Ammon's horn (tissue), 1 donor: ENCODE measurements around the gene SLC25A21.
"Not testable (repeated sequence)": the region's sequence is repeated elsewhere in the genome, so short reads cannot be mapped to it uniquely, and the experiment has no call there.

Source experiments
- DNase-seq: peaks from one replicate; pipeline ENCODE4 v3.0.0-alpha.2; 2016; ENCODE audit warnings: low spot score

Gene SLC25A21

DNA sequence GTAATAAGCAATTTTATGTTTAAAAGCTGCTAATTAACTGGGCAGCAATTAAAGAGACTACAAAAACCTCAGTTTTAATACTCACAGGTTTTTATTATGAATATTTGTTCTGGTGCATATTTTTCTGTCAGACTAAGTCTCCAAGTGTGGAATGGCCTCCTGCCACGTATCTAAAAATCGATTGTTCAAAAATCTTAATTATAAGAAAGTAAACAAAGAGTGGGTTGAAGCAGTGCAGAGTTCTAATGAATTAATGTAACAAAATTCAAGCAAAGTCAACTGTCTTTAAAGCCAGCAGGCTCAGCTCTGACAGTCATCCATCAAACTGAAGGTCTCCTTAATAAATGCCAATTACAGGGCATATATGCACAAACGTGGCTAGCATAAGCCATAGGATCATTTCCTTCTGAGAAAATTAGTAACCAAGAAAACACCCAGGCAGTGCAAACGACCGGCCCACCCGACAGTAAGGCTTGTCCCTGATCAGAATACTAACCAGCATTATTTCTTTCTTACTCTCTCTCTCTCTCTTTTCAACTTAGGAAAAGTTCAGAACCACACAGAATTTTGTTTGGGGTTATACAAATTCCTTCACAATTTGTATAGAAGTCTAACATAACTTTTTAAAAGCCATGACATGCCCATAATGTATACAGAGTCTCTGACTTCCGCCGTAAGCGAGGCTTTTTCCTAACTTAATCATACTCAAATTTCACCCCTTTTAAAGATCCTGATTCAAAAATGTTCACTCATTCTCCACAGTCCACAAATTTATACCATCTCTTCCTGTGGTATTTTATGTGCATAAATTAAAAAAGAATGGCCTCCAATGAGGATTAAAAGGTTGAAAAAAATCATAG lies 83.8 kb downstream of the SLC25A21 start:
- no peak for DNase-seq

DNA sequence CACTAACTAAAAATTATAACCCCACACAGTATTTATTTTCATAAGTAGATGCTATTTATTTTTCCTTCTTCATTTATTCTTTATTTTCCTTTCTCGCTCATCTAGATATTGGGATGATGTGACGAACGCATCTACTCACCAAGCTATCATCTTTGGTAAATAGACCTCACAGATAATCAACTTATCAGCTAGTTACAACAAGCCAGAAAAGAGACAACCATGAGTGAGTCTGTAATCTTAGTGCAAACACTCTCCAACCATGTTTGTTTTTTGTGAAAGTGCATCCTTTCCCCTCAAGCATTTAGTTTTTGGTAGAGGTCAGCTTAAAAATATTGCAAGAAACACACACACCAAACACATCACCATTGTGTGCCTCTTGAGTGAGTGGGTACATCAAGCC lies 84.9 kb downstream of the SLC25A21 start:
- no peak for DNase-seq

DNA sequence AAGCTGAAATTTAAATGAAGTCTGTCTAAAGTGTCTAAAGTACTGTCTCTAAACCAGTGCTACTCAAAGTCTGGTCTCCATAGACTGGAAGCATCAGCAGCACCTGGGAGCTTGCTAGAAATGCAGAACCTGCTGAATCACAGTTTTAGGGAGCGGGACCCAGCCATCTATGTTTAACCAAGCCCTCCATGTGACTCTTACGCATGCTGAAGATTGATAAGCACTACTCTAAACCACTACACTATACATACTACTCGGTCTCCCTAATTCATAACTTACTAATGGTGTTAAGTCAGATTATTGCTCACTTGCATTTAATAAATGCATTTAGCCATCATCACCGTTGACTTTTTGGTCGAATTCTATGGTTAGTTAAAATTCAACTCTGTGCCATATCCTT lies 88.8 kb downstream of the SLC25A21 start:
- no peak for DNase-seq

DNA sequence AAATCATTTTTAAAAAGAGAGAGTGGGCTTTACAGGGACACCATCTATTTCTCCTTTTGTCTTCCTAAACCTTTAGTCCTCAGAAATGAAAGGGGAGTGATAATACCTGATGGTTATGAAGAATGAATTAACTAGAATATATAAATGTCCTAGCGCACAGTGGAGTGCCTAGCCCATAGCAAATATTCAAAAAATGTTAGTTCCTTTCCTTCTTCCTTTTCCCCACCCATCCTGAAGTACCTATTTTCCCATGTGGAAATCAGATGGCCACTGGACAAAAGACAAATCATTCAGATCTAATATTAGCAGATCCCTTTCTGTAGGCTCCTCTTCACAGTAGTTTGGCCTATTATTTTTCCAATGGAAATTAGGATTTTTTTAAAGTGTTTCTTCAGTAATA lies 90.0 kb downstream of the SLC25A21 start:
- DNase-seq: no peak

DNA sequence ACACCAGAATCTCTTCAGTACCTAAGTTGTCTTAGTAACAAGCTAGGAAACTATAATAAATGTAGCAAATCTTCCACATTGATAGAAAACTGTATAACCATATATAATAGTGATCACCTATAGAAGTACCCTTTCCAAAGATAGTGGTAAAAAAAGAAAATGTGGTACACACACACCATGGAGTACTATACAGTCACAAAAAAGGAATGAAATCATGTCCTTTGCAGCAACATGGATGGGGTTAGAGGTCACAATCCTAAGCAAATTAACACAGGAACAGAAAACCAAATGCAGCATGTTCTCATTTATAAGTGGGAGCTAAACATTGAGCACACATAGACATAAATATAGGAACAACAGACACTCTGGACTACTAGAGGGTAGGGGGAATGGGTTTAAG lies 90.5 kb downstream of the SLC25A21 start:
- no peak for DNase-seq

GRCh38 chr14:37081218-37081617 lies 91.2 kb downstream of the SLC25A21 start:
- DNase-seq: no peak

GRCh38 chr14:37078131-37078530 lies 94.3 kb downstream of the SLC25A21 start:
- no peak for DNase-seq

- not testable (repeated sequence) for DNase-seq
Observed at GRCh38 chr14:37074320-37074719, 98.1 kb downstream of the SLC25A21 start.

DNA sequence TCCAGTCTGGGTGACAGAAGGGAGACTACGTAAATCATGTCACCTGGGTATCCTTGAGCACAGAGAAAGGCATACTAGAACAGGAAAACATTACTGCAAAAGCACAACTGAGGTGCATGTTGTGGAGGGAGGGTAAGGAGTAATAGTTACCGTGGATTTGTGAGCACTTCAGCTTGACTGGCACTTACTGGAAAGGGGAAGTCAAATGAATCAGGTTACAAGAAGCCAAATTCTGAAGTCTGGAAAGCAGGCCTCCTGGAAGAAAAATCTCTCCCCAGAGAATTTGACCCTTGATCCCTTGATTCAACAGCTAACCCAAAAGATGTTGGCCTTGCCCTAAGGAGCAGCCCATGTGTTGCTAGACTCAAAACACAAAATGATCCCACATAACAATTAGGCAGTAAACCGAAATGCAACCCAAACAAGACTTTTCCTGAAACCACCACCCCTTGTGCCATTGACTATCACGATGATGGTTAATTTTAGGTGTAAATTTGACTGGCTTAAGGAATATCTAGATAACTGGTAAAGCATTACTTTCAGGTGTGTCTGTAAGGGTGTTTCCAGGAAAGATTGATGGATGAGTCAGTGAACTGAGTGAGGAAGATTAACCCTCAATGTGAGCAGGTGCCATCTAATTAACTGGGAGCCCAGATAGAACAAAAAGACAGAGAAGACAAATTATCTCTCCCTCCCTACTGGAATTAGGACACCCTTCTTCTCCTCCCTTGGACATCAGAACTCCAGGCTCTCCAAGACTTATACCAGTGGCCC lies 108.8 kb downstream of the SLC25A21 start:
- no peak for DNase-seq

DNA sequence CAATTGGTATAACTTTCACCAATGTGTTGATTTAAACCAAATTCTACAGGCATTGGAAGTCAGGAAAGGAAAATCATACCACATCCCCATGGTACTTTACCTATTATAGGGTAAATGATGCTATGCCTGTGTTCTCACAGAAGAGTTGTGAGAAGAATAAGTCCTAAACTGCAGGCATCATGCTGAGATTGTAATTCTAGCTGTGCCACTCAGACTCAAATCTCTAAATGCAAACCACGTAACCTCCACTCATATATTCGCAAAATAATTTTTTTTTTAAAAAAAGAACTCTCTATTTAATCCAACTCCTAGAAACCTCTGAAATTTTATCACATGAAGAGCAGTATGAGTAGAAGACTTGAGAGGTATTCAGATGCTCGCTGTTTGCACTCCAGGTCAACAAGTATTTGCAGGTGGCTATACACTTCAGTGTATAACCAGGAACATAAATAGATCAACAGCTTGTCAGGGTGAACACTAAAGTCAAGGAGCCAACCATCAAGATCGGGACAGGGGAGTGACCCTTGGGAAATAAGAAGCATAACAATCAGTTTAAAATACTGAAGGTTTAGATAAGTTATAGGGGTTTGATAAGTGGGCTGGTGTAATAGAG lies 110.1 kb downstream of the SLC25A21 start:
- DNase-seq: no peak

GRCh38 chr14:37061697-37062096 lies 110.7 kb downstream of the SLC25A21 start:
- DNase-seq: no peak

DNA sequence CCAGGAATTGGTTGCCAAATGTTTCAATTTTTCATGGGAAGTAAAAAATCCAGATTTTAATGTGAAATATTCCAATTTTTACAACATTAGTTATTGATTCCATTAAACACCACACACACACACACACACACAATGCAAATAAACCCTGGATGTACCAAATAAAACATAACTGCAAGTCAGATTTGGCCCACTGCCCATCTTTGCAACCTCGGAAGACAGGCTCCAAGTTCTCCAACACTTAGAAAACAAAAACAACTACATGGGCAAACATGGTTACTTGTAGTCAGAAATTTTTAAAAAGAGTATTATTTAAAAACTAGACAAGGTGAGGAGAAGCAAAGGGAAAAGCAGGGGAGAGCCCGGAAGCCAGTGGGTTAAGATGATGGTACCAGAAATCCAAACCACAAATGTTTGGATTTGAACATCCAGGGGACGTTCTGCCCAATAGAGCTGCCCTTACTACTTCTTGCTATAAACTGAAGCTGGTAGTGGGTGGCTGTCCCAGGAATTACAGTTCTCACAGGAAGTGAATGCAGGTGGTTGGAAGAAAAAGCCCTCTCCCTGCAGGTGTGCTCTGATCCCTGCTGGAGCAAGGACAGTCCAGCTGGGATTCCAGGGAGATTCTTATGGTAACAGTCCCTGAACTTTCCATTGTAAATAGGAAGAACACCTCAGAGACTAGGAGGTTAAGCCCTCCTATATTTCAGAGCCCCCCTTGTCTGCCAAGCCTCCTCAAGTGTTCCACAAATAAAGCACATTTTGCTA lies 111.7 kb downstream of the SLC25A21 start:
- DNase-seq: no peak

GRCh38 chr14:37057776-37058175 lies 114.6 kb downstream of the SLC25A21 start:
- no peak for DNase-seq

GRCh38 chr14:37056473-37056872 lies 115.9 kb downstream of the SLC25A21 start:
- DNase-seq: no peak

- DNase-seq: no peak
Observed at GRCh38 chr14:37054869-37055268, 117.5 kb downstream of the SLC25A21 start.

DNA sequence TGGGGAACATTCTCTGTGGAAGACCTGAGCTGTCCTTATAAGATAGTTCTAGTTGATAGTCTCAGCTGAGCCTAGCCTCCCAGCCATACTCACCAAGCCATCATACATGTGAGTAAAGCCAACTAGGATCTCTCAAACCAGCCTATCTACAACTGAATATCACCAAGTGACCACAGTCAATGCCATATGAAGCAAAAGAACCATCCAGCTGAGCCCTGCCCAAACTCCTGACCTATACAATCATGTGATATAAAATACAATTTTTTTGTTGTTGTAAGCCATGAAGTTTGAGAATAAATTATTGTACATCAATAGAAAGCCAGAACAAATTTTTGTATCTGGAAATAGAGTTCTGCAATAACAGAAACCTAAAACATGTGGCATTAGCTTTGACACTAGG lies 118.3 kb downstream of the SLC25A21 start:
- DNase-seq: no peak

- no peak for DNase-seq
Observed at GRCh38 chr14:37051680-37052079, 120.7 kb downstream of the SLC25A21 start.

GRCh38 chr14:37051153-37051552 lies 121.3 kb downstream of the SLC25A21 start:
- DNase-seq: no peak

DNA sequence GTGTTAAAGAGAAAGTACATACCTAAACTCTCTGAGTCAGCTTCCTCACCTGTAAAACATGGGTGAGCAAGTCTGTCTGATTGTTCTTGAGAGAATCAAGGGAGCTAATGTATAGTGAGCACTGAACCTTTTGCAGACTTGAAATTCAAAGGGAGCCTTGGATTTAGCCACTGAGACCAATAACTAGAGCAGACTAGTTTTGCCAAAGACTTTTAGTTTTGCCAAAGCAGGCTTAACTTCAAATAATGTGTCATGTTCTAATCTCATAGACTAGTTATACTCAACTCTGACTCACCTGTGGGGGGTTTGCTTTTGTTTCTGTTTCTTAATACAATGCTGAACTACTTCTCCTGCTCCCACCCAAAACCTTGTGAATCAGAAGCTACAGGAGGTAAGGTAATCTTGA lies 123.7 kb downstream of the SLC25A21 start:
- no peak for DNase-seq

GRCh38 chr14:37047996-37048395 lies 124.4 kb downstream of the SLC25A21 start:
- no peak for DNase-seq

GRCh38 chr14:37047226-37047625 lies 125.2 kb downstream of the SLC25A21 start:
- no peak for DNase-seq

DNA sequence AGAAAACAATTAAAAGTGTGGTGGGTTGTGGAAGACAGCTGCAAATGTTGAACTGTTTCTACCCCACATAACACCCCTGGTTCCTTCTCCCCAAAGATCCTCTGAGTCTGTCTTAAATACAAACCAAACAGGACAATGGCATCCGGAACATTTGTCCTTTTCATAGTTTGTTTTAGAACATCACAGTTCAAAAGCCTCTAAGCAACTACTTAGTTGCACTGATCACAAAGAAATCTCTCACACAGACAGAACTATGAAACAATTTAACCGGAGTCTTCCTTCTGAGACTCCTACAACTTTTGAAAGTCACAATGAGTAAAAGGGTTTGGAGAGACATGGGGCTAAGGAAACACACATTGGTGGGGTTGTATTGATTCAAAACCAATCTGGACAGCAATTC lies 125.6 kb downstream of the SLC25A21 start:
- no peak for DNase-seq
